HG03457 (cell line): Measurements from ENCODE around the gene SGMS1.
"Not testable (repeated sequence)": the region's sequence is repeated elsewhere in the genome, so short reads cannot be mapped to it uniquely, and the experiment has no call there.

Source experiments
- ATAC-seq: cut with Tn5 transposase; IDR thresholded peaks from one replicate; pipeline ENCODE4 v1.9.1; 2021; ENCODE audit warnings: moderate number of reproducible peaks; ENCODE audit not compliant: unreplicated experiment

Gene SGMS1

GRCh38 chr10:50471583-50471975 lies 152.2 kb downstream of the SGMS1 start:
- no peak for ATAC-seq

- no peak for ATAC-seq
These were observed 152.8 kb downstream of the SGMS1 start for GRCh38 chr10:50470798-50471582.

- no peak for ATAC-seq
These were observed 153.4 kb downstream of the SGMS1 start for GRCh38 chr10:50470345-50470744.

- ATAC-seq, result no peak
These were observed 154.0 kb downstream of the SGMS1 start for GRCh38 chr10:50469778-50470193.

- no peak for ATAC-seq
These were observed 154.5 kb downstream of the SGMS1 start for GRCh38 chr10:50469288-50469687.

- ATAC-seq, result no peak
These were observed 156.5 kb downstream of the SGMS1 start for GRCh38 chr10:50467209-50467608.

- ATAC-seq, result no peak
These were observed 159.7 kb downstream of the SGMS1 start for GRCh38 chr10:50464004-50464409.

- no peak for ATAC-seq
These were observed 161.9 kb downstream of the SGMS1 start for GRCh38 chr10:50461834-50462233.

GRCh38 chr10:50461123-50461522 lies 162.6 kb downstream of the SGMS1 start:
- ATAC-seq, result no peak

- no peak for ATAC-seq
These were observed 167.0 kb downstream of the SGMS1 start for GRCh38 chr10:50456719-50457118.

GRCh38 chr10:50453940-50454339 lies 169.8 kb downstream of the SGMS1 start:
- ATAC-seq, result no peak

- no peak for ATAC-seq
These were observed 171.2 kb downstream of the SGMS1 start for GRCh38 chr10:50452603-50453002.

GRCh38 chr10:50447691-50448090 lies 176.1 kb downstream of the SGMS1 start:
- no peak for ATAC-seq

- ATAC-seq, result not testable (repeated sequence)
These were observed 178.0 kb downstream of the SGMS1 start for GRCh38 chr10:50445777-50446176.

- no peak for ATAC-seq
These were observed 183.3 kb downstream of the SGMS1 start for GRCh38 chr10:50440489-50440888.

GRCh38 chr10:50439806-50440205 lies 183.9 kb downstream of the SGMS1 start:
- no peak for ATAC-seq

GRCh38 chr10:50439187-50439586 lies 184.6 kb downstream of the SGMS1 start:
- ATAC-seq, result no peak

- ATAC-seq, result no peak
These were observed 185.5 kb downstream of the SGMS1 start for GRCh38 chr10:50438049-50438936.

- ATAC-seq, result no peak
These were observed 186.5 kb downstream of the SGMS1 start for GRCh38 chr10:50437248-50437647.

GRCh38 chr10:50436805-50437204 lies 187.0 kb downstream of the SGMS1 start:
- ATAC-seq, result no peak

- ATAC-seq, result peak; percentile 41
These were observed 191.3 kb downstream of the SGMS1 start for GRCh38 chr10:50432211-50433009.
